GM12878 (cell line): ENCODE data around the gene DNMT3B. TPM values are rescaled to one million over a fixed set of nuclear protein-coding genes. Genes with fewer than 3 reads are reported as not detected.
A peak's percentile ranks its signal among the peaks of the same experiment; 100 is the strongest.

ENCODE experiments used
- ATAC-seq: fragments of 200-7000 bp; cut with Tn5 transposase; 3 replicates; pipeline ENCODE4 v1.9.1; 2020; ENCODE audit warnings: mild to moderate bottlenecking, moderate library complexity
- BruUV-seq: library from RNA; stranded (reverse); fragments of 400-500 nt; replicated peaks from 2 replicates; lab custom pipeline; 2021; lab: Mats Ljungman, UMichigan
- CTCF ChIA-PET: fragments of 300-600 bp; sonication (Branson Sonifier 250); formaldehyde crosslinking; extraction: SDS; loops from one replicate; lab custom pipeline; 2021; ENCODE audit warnings: inconsistent platforms; lab: Yijun Ruan, JAX
- POLR2A ChIA-PET: fragments of 350-600 bp; formaldehyde crosslinking; extraction: SDS; loops from one replicate; lab custom pipeline; 2021; ENCODE audit warnings: inconsistent platforms; lab: Charles Lee
- RAD21 ChIA-PET: fragments of 300-600 bp; sonication (Branson Sonifier 250); formaldehyde crosslinking; loops from one replicate; lab custom pipeline; 2023; ENCODE audit warnings: antibody characterized with exemption; ENCODE audit not compliant: unreplicated experiment; lab: Charles Lee
- SMC1A ChIA-PET: fragments of 300-600 bp; sonication (Branson Sonifier 250); formaldehyde crosslinking; loops from one replicate; lab custom pipeline; 2023; ENCODE audit not compliant: unreplicated experiment, uncharacterized antibody; lab: Charles Lee
- DNase-seq: peaks from one replicate; pipeline ENCODE4 v3.0.0-alpha.2; 2011; ENCODE audit warnings: low read depth, low spot score
- FAIRE-seq: peaks from 3 replicates; lab custom pipeline; 2011; peaks lifted over from hg19 to GRCh38; lab: Jason Lieb, UNC
- H2AFZ ChIP-seq: 2 replicates; pipeline ENCODE4 v1.6.0; 2011; ENCODE audit warnings: low read depth, low read length, control low read depth; ENCODE audit not compliant: control insufficient read depth
- H3K27ac ChIP-seq: 2 replicates; pipeline ENCODE4 v1.5.1; 2011; ENCODE audit warnings: control low read depth; ENCODE audit not compliant: control insufficient read depth, insufficient read depth
- H3K27me3 ChIP-seq, 2 experiments: replicated peaks in 1 of 2; 2 replicates each; pipeline versions ENCODE4 v1.6.0 to v1.6.1; 2011; ENCODE audit warnings: low read length in 1 of 2; ENCODE audit not compliant: control insufficient read depth in 2 of 2, insufficient read depth in 2 of 2
- H3K36me3 ChIP-seq, 2 experiments: 2 replicates each; pipeline ENCODE4 v1.5.1; 2011; ENCODE audit warnings: low read length in 1 of 2; ENCODE audit not compliant: control insufficient read depth in 2 of 2, insufficient read depth in 2 of 2
- H3K4me1 ChIP-seq: 2 replicates; pipeline ENCODE4 v1.6.1; 2011; ENCODE audit warnings: mild to moderate bottlenecking, low read length, moderate library complexity, mixed read lengths; ENCODE audit not compliant: control insufficient read depth, insufficient read depth
- H3K4me2 ChIP-seq: 2 replicates; pipeline ENCODE4 v1.6.0; 2011; ENCODE audit warnings: control low read depth; ENCODE audit not compliant: control insufficient read depth, insufficient read depth
- H3K4me3 ChIP-seq: fragments of 200-600 bp; sonication (generic); 2 replicates; pipeline ENCODE4 v1.5.1; 2016
- H3K79me2 ChIP-seq: 2 replicates; pipeline ENCODE4 v1.6.0; 2011; ENCODE audit warnings: low read length; ENCODE audit not compliant: control insufficient read depth, insufficient read depth
- H3K9ac ChIP-seq: 2 replicates; pipeline ENCODE4 v1.8.0; 2011; ENCODE audit warnings: low read length, control low read depth, mixed read lengths; ENCODE audit not compliant: control insufficient read depth, insufficient read depth
- H3K9me3 ChIP-seq: replicated peaks from 3 replicates; pipeline ENCODE4 v1.5.1; 2011; ENCODE audit warnings: mild to moderate bottlenecking, low read length; ENCODE audit not compliant: control insufficient read depth, insufficient read depth
- H4K20me1 ChIP-seq: 2 replicates; pipeline ENCODE4 v1.6.0; 2011; ENCODE audit not compliant: control insufficient read depth, insufficient read depth
- ATF7 ChIP-seq: fragments of 450-650 bp; IDR thresholded peaks from 2 replicates; pipeline ENCODE4 v1.6.1; 2016; ENCODE audit warnings: low read depth, mild to moderate bottlenecking
- BCL11A ChIP-seq: IDR thresholded peaks from 2 replicates; pipeline ENCODE4 v1.6.1; 2011; ENCODE audit warnings: low read depth, low read length
- CBFB ChIP-seq: IDR thresholded peaks from 2 replicates; pipeline ENCODE4 v1.6.1; 2016; ENCODE audit warnings: antibody characterized with exemption, low read depth
- CEBPB ChIP-seq, 2 experiments: fragments of 150-350 bp in 1 of 2; IDR thresholded peaks; 2 replicates each; pipeline ENCODE4 v1.6.1; 2012 to 2014; ENCODE audit warnings: low read depth in 2 of 2, low read length in 2 of 2, borderline replicate concordance in 1 of 2, inconsistent platforms in 1 of 2
- HDGF ChIP-seq: fragments of 450-650 bp; IDR thresholded peaks from 2 replicates; pipeline ENCODE4 v1.6.1; 2016; ENCODE audit warnings: antibody characterized with exemption
- JUND ChIP-seq: IDR thresholded peaks from 2 replicates; pipeline ENCODE4 v1.6.1; 2012; ENCODE audit warnings: low read depth, mild to moderate bottlenecking, low read length, improper control_type of control experiment, moderate library complexity
- LARP7 ChIP-seq: fragments of 450-650 bp; IDR thresholded peaks from 2 replicates; pipeline ENCODE4 v1.6.1; 2017; ENCODE audit warnings: mild to moderate bottlenecking
- SPI1 ChIP-seq: IDR thresholded peaks from 2 replicates; pipeline ENCODE4 v1.6.1; 2011; ENCODE audit warnings: low read depth, mild to moderate bottlenecking, low read length, moderate library complexity, borderline replicate concordance; ENCODE audit not compliant: insufficient read depth
- ZNF384 ChIP-seq: IDR thresholded peaks from 2 replicates; pipeline ENCODE4 v1.6.1; 2012; ENCODE audit warnings: low read depth, mild to moderate bottlenecking, low read length, improper control_type of control experiment, borderline replicate concordance
- ZNF622 ChIP-seq: fragments of 450-650 bp; IDR thresholded peaks from 2 replicates; pipeline ENCODE4 v1.6.1; 2017; ENCODE audit warnings: mild to moderate bottlenecking, inconsistent platforms
- WGBS: methylation state at CpG from one replicate; pipeline ENCODE4 v1.1.6; 2016; ENCODE audit warnings: low lambda C conversion rate; ENCODE audit not compliant: insufficient replicate concordance, insufficient coverage; ENCODE audit errors: missing lambda C conversion rate; 5-methylcytosine and 5-hydroxymethylcytosine counted together
- in situ Hi-C: fragments of 300-500 bp; cut with MboI; formaldehyde crosslinking; loops from 9 replicates; pipeline ENCODE4 v1.14.3; 2018; ENCODE audit warnings: mixed read lengths
- intact Hi-C: fragments of 100-400 bp; cut with micrococcal nuclease; formaldehyde crosslinking; loops from one replicate; pipeline ENCODE4 v1.14.2; 2022; ENCODE audit not compliant: unreplicated experiment
- polyA plus RNA-seq, 11 experiments: library from polyadenylated mRNA; depleted of rRNA in 4 of 11; unstranded in 6 of 11; stranded (reverse) in 5 of 11; fragments of >200 nt; fragmentation: Nextera tagmentation in 4 of 11; fragmentation: Illumina TruSeq in 1 of 11; extraction: Ambion mirVana in 4 of 11; extraction: Trizol in 1 of 11; gene quantifications; 1 replicate in 1 of 11; 2 replicates in 10 of 11; pipeline versions ENCODE4 v1.2.1 to v1.2.3, GENCODE V29; 2011 to 2016; ENCODE audit warnings: inconsistent platforms in 2 of 11, missing spikeins in 2 of 11, low read depth in 1 of 11
- total RNA-seq, 4 experiments: library from RNA; depleted of rRNA in 3 of 4; stranded (reverse); fragments of >200 nt in 3 of 4; fragmentation: Illumina TruSeq in 1 of 4; extraction: Trizol in 1 of 4; gene quantifications; 2 replicates each; pipeline versions ENCODE4 v1.2.1 to v1.2.3, GENCODE V29; 2013 to 2021
- TF ChIP-seq, protein P1 (sequence below): fragments of 450-650 bp; IDR thresholded peaks from 2 replicates; pipeline ENCODE4 v1.6.1; 2014; ENCODE audit warnings: mild to moderate bottlenecking
- TF ChIP-seq, protein P2 (sequence below): IDR thresholded peaks from 2 replicates; pipeline ENCODE4 v1.6.1; 2012; ENCODE audit warnings: mild to moderate bottlenecking, low read depth, low read length

Gene DNMT3B
- total and polyA plus RNA-seq, 10 of the 15 experiments (the other 5 are each of a cell fraction or from before 2014, with no cell fraction given), result 0.23 to 1.9 (median 1.1) TPM

DNA sequence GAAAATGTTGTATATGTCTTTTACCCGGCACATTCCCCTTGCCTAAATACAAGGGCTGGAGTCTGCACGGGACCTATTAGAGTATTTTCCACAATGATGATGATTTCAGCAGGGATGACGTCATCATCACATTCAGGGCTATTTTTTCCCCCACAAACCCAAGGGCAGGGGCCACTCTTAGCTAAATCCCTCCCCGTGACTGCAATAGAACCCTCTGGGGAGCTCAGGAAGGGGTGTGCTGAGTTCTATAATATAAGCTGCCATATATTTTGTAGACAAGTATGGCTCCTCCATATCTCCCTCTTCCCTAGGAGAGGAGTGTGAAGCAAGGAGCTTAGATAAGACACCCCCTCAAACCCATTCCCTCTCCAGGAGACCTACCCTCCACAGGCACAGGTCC lies 46.3 kb downstream of the DNMT3B start:
- TF ChIP-seq ATF7 (peak; percentile 88), LARP7 (no peak), CEBPB (IDR thresholded peaks at IDR 0.05; ENCODE audit: borderline replicate concordance in 1 of 2, low read depth in 2 of 2, low read length in 2 of 2) (no peak), ZNF384 (no peak), HDGF (no peak), BCL11A (no peak), JUND (0 out of 2 replicates have a peak, but pooled peaks have one; percentile 40), SPI1 (no peak), CBFB (no peak), ZNF622 (no peak)
- TF ChIP-seq, protein P1, sequence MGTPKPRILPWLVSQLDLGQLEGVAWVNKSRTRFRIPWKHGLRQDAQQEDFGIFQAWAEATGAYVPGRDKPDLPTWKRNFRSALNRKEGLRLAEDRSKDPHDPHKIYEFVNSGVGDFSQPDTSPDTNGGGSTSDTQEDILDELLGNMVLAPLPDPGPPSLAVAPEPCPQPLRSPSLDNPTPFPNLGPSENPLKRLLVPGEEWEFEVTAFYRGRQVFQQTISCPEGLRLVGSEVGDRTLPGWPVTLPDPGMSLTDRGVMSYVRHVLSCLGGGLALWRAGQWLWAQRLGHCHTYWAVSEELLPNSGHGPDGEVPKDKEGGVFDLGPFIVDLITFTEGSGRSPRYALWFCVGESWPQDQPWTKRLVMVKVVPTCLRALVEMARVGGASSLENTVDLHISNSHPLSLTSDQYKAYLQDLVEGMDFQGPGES, result no peak
- TF ChIP-seq, protein P2, sequence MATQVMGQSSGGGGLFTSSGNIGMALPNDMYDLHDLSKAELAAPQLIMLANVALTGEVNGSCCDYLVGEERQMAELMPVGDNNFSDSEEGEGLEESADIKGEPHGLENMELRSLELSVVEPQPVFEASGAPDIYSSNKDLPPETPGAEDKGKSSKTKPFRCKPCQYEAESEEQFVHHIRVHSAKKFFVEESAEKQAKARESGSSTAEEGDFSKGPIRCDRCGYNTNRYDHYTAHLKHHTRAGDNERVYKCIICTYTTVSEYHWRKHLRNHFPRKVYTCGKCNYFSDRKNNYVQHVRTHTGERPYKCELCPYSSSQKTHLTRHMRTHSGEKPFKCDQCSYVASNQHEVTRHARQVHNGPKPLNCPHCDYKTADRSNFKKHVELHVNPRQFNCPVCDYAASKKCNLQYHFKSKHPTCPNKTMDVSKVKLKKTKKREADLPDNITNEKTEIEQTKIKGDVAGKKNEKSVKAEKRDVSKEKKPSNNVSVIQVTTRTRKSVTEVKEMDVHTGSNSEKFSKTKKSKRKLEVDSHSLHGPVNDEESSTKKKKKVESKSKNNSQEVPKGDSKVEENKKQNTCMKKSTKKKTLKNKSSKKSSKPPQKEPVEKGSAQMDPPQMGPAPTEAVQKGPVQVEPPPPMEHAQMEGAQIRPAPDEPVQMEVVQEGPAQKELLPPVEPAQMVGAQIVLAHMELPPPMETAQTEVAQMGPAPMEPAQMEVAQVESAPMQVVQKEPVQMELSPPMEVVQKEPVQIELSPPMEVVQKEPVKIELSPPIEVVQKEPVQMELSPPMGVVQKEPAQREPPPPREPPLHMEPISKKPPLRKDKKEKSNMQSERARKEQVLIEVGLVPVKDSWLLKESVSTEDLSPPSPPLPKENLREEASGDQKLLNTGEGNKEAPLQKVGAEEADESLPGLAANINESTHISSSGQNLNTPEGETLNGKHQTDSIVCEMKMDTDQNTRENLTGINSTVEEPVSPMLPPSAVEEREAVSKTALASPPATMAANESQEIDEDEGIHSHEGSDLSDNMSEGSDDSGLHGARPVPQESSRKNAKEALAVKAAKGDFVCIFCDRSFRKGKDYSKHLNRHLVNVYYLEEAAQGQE, result no peak
- FAIRE-seq (no peak), ATAC-seq (no peak), DNase-seq (no peak)
- Histone ChIP-seq H3K4me1 (peaks cover 2% of the 10 kb centered on the region; the same call in 1 of the 2 replicates), H3K4me2 (no peak overlapping the region), H2AFZ (no peak overlapping the region), H3K36me3 (no peaks in the 10 kb centered on the region), H4K20me1 (no peaks in the 10 kb centered on the region), H3K9ac (no peak overlapping the region), H3K79me2 (no peaks in the 10 kb centered on the region), H3K9me3 (no peaks in the 10 kb centered on the region), H3K27me3 (no peaks in the 10 kb centered on the region; a peak in 1 of 4 replicates), H3K4me3 (no peak overlapping the region), H3K27ac (no peak overlapping the region)
- in situ Hi-C loops (no loop called here), intact Hi-C loops (no loop called here)
- ChIA-PET RAD21 (no interaction called here), CTCF (interaction anchor here (0.5 to 1.7 kb wide), 3 partner anchors 10 to 196 kb away, joined by 3 to 7 read pairs (median 3); no protein-coding TSS in a partner anchor), POLR2A (no interaction called here), SMC1A (interaction anchor here (0.9 to 1.1 kb wide), 2 partner anchors 18 to 135 kb away, joined by 3 read pairs; partner anchors contain the start of gene C20orf203)
- no TSS peak for BruUV-seq
- WGBS, result 56% methylated on average over 4 of the region's 4 CpGs
